HG03097 (cell line): ENCODE measurements around the gene VPS8.

Experiments
- ATAC-seq: cut with Tn5 transposase; IDR thresholded peaks from one replicate; pipeline ENCODE4 v1.9.1; 2021; ENCODE audit not compliant: unreplicated experiment, low FRiP score

VPS8 gene, protein sequence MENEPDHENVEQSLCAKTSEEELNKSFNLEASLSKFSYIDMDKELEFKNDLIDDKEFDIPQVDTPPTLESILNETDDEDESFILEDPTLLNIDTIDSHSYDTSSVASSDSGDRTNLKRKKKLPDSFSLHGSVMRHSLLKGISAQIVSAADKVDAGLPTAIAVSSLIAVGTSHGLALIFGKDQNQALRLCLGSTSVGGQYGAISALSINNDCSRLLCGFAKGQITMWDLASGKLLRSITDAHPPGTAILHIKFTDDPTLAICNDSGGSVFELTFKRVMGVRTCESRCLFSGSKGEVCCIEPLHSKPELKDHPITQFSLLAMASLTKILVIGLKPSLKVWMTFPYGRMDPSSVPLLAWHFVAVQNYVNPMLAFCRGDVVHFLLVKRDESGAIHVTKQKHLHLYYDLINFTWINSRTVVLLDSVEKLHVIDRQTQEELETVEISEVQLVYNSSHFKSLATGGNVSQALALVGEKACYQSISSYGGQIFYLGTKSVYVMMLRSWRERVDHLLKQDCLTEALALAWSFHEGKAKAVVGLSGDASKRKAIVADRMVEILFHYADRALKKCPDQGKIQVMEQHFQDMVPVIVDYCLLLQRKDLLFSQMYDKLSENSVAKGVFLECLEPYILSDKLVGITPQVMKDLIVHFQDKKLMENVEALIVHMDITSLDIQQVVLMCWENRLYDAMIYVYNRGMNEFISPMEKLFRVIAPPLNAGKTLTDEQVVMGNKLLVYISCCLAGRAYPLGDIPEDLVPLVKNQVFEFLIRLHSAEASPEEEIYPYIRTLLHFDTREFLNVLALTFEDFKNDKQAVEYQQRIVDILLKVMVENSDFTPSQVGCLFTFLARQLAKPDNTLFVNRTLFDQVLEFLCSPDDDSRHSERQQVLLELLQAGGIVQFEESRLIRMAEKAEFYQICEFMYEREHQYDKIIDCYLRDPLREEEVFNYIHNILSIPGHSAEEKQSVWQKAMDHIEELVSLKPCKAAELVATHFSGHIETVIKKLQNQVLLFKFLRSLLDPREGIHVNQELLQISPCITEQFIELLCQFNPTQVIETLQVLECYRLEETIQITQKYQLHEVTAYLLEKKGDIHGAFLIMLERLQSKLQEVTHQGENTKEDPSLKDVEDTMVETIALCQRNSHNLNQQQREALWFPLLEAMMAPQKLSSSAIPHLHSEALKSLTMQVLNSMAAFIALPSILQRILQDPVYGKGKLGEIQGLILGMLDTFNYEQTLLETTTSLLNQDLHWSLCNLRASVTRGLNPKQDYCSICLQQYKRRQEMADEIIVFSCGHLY (N-terminal part only)

DNA sequence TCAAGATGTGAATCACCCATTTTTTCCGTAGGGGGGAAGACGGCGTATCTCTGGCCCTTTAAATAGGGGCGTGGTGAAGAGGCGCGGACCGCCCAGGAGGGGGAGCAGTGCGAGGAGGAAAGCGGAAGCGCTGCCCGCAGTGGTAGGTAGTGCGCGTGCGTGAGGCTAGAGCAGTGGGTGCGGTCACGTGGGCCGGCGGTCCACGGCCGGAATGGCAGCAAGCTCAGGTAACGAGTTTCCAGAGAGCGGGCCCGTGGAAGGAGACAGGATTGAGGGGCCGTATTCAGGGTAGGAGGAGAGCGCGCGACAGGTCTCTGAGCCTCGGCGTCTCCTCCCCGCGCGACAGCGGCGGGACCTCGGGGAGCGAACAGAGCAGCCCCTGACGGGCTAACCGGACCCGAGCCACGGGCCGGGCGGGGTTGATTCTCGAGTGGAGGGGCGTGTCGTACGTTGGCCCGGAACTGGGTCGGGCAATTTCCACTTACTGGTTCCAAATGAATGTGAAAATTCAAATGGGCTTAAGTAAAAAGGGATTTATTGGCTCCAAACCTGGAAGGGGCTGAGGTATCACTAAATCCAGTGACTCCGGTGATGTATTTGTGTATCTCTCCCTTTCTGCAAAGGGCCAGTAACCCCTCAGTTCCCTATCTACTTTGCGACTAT lies at the start of gene VPS8:
Gene VPS8 (plus strand): TSS at position 168 of the 663 bp plus-strand sequence. CDS start 12,467 bp downstream, outside the sequence.
- peak; percentile 86 for ATAC-seq

DNA sequence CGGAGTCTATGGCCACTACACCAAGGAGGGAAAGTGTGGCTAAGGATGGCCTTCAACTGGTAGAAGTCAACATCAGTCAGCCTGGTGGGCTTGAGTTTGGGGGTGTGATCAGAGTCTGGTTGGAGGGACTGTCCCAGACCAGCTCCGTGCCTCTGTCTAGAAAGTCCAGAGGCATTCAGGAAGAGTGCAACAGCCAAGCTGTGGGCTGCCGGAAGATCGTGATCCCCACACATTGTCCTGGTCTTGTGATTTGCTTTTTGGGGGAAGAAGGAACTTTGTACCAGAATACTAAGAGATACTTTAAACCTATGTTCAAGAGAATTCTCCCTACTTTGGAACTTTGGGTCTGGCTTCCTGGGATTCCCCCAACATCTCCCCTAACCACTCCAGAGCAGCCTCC lies 47.8 kb upstream of the VPS8 start:
- no peak for ATAC-seq

DNA sequence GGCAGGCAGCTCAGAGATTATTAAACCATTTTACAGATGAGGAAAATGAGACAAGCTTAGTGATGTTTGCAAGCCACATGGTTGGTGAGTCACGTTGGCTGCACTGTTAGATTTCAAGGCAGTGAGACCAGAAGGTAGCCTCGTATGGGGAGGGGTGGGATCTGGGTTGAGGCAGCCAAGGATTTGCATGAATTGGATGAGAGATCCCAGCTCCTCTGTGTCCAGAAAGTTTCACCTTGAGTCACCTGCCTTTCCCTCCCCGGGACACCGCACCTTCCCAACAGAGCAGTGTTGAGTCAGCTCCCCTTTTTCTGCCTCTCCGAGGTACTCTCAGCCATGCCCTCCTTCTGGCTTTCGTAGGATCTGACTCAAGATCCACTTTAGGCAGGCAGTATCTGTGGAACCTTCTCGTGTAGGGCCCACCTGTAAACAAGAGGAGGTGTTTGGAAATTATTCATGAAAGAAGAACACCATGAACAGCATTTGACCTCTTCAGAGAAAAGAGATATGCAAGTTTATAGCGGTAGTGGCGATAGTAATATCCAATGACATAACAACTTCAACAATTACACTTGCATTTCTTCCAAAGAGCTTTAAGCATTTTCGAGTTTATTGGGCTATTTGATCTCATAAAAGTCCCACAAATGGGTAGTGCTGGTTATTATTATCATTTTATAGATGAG lies 46.8 kb upstream of the VPS8 start:
- ATAC-seq: no peak

DNA sequence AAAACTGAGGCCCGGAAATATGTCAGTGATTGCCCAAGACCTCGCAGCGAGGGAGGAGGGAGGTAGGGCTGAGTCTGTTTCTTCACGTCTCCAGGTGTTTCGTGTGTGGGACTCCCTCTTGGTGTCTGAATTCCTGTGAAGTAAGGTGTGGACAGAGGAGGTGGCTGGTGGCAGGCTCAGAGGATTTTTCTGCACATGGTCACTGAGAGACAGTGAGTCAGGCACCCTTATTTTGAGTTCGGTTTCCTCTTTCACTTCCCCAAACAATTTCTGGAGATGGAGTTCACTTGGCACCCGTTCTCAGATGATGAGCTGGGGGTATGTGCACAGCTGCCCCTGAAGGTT lies 46.3 kb upstream of the VPS8 start:
- peak; percentile 66 for ATAC-seq

DNA sequence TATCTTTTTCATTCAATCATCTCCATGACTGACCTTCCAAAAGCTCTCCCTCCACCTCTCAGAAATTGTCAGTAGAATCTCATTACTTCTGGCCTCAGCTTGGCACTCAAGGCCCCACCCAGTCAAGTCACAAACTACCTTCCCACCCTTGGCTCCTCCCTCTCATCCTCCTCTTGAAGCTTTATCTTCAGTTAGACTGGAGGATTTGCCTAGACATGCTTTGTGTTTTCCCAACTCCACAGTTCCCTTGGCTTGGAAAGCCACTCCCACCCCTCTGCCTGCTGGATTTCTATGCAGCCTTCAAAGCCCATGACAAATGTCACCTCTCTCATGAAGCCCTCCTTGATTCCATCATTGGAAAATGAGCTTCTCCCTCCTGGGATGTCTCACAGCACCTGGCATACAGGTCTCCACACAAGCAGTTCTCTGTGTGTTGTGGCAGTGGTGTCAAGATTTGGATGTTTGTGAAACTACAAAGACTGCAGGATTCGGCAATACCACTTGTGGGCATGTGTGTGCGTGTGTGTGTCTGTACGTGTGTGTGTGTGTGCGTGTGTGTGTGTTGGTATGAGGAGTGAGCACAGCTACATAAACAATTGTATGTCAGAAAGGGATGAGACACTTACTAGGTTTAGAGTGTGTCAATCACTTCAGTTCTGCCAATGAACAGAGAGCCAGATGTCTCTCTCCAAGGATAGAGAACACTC lies 45.3 kb upstream of the VPS8 start:
- no peak for ATAC-seq

DNA sequence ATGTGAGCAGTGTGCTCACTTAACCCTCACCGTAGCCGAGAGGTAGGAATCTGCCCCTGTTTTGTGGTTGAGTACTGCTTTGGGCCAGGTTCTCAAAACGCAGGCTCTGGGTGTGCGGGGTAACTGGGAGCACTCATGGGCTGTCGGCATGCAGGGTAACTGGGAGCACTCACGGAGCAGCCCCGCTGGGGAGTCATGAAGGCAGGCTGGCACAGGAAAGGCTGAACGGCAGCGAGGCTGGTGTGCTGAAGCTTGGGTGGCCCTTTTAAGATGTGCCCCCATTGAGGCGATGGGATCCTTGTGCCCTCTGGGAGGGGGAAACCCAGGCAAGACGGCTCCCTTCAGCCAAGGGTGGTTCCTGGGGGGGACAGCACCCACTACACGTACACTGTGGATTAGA lies 44.6 kb upstream of the VPS8 start:
- ATAC-seq: no peak

DNA sequence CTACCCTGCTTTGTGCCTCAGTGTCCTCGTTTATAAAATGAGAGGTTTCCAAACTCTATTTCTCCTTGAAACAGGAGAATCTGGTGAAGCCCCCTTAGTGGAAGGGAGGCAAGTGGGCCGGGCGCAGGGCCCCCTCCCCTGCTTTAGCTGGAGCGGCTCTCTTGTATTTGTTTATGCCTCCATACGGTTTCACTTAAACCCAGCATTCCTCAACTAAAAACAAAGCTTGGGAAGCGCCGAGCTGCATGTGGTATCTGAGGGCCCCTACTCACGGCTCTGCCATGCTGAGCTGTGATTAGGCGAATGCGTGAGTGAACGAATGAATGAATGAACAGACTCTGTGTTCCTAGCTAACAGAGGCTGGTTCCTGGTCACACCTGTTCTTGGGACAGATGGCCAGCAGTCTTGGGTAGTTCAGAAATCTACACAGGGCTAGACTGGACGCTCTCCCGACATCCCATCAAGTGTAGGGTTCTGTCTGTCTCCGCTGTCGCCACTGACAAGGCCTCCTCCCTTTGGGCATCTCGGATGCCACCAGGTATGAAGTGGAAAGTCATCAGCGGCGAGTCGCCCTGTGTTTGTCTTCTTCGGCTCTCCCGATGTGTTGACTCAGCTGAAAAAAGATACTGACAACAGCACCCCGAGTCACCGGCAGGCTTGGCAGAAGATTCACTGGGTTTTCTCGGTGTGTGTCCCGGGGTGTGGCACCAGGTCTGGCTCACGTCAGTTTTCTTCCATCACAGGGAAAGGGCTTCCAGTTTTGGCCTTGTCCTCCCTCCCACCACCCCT lies 42.4 kb upstream of the VPS8 start:
- no peak for ATAC-seq

DNA sequence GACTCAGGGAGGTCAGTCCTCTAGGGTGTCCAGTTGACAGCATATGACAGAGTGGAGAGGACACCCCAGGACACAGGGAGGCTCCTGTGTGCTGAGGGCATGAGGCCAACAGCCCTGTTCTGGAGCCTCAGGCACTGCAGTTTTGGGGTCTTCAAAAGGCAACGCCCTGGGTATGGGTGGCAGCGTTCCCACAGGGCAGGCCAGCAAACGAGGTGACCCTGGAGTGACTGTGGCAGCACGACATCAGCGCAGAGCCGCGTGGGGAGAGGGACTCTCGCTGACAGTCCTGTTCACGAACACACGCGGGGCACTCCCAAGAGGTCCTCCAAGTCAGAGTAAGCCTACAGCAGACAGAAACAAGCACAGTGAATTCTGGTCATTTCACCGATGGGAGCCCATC lies 41.4 kb upstream of the VPS8 start:
- no peak for ATAC-seq

DNA sequence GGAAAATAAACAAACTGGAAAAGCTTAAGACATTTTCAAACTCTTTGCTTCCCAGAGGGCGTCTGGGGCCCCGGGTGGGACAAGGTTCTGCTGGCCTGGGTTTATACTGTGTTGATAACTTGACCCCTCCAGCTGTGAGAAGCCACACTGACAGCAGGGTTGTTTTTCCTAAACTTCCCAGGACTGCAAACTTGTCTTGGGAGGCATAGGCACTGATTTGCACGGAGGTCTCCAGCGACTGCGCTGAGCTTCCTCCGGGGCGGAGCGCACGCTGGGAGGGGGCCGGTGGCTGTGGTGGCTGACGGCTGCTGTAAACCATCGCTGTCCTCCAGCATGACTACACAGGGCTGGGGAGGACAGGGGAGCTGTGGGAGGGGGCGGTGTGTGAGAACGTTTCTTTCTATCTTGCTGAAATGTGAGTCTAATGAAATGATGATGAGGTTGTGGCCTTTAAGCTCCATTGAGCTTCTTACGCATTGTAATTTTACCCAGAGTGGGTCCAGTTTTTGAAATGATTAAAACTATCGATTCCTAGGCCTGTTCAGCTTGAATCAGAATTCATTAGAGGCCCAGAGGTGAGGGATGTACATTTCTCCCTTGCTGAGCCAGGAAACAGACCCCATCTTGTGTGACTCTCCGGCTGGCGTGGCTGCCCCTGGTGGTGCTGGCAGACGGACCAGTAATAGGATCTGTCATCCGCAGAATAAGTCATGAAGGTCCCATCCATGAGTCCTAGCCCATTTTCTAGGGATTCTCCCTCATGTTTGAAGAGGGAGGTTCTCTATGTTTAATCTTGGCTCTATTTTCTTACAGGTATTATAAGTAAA lies 40.5 kb upstream of the VPS8 start:
- no peak for ATAC-seq

DNA sequence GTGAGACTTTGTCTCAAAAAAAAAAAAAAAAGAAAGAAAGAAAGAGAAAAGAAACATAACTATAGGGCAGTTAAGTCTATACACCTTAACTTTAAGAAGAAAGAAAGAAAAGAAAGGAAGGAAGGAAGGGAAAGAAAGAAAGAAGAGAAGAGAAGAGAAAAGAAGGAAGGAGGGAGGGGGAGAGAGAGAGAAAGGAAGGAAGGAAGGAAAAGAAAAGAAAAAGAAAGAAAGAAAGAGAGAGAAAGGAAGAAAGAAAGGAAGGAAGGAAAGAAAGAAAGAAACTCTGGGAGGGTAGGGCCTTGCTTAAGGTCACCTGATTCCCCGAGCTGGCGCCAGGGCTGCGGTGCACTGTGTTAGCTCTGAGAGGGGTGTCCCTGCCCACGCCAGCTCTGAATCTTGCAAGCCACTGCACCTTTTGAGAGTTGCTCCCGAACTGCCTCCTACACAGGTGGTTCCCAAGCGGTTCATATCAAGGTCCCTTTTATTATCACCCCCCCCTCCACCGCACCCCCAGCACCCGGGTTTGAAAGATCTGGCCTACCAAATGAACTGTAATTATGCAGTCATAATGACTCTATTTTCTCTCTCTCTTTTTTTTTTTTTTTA lies 39.2 kb upstream of the VPS8 start:
- no peak for ATAC-seq

DNA sequence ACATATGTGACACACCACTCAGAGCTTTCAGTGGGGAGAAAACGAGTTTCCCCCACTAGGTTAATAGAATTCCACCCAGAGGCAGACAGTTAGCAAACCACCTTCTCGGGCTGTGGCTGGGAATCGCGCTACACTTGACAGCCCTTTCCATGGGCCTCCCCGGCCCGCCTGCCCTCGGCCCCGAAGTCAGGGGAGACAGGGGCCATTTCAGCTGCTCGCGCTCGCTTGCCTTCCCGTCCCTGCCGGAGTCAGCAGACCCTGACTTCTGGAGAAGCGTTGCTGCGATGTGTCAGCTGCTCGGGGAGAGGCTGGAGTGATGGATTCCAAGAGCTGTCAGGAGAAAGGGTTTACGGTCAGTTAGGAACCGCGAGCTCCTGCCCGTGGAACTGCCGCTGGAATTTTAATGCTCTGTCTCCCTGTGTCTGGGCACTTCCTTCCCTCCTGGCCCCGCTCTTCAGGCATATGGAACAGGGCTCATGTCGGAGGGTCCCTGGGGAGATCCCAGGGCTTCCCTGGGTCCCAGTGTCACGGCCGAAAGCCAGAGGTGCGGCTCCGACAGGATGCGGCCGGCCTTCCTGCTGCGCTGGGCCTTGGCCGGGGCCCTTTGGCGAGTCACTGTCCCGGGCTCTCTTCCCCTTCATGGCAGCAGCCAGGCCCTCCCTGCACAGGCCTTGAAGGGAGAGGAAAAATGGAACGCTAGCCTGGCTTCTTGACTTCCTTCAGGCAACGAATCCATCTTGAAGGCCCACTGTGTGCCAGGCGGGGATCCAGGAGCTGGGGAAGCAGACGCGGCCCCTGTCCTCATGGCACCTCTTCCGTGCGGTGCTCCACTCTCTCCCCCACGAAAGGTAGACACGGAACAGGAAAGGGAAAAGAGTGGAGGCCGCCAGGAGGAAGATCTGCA lies 38.4 kb upstream of the VPS8 start:
- ATAC-seq: no peak

DNA sequence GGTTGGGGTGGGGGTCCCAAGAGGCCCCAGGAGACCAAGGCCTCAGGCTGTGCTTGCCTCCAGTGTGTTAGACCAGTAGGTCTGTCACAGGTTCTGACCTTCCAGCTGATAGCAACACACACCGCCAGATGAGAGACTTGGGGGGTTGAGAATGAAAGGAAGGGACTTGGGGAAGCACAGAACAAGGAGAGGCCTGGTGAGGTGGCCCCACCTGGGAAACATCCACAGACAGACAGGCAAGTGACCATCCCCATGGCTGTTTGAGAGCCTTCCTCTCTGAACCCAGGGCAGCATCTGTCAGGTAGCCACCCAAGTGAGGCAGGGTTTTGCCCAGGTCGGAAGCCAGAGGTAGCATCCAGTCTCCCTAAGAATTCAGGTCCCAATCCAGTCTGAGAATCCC lies 35.0 kb upstream of the VPS8 start:
- no peak for ATAC-seq

DNA sequence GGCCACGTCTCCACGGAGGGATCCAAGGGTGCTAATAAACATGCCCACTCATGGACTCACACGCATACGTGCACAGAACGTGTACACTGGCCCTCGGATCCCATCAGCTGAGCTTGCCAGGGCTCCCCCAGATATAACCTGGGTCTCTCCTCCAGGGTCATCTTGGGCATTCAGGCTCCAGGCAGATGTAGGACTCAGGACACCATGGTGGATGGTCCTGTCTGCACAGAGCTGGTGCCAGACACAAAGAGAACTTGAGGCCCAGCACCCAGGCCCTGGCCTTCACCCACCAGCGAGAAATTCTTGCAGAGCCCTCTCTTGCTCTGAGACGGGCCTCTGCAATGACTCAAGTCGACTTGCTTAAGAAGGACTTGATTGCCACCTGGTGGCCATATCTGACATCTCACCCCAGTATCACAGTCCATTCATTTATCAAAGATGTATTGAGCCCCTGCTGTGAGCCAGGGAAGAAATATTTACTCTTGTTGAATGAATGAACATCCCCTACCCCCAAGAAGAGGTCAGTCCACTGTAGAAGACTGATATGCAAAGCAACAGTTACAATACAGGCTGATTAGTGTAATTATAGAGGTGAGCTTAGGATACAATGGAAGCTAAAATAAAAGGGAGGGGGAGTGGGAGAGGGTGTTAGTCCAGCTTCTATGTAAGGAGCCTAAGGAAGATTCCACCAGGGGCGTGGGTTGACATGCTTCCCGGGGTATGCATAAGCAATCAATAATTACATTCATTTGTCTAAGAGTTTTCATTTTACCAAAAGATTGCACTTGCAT lies 34.2 kb upstream of the VPS8 start:
- peak; percentile 70 for ATAC-seq

DNA sequence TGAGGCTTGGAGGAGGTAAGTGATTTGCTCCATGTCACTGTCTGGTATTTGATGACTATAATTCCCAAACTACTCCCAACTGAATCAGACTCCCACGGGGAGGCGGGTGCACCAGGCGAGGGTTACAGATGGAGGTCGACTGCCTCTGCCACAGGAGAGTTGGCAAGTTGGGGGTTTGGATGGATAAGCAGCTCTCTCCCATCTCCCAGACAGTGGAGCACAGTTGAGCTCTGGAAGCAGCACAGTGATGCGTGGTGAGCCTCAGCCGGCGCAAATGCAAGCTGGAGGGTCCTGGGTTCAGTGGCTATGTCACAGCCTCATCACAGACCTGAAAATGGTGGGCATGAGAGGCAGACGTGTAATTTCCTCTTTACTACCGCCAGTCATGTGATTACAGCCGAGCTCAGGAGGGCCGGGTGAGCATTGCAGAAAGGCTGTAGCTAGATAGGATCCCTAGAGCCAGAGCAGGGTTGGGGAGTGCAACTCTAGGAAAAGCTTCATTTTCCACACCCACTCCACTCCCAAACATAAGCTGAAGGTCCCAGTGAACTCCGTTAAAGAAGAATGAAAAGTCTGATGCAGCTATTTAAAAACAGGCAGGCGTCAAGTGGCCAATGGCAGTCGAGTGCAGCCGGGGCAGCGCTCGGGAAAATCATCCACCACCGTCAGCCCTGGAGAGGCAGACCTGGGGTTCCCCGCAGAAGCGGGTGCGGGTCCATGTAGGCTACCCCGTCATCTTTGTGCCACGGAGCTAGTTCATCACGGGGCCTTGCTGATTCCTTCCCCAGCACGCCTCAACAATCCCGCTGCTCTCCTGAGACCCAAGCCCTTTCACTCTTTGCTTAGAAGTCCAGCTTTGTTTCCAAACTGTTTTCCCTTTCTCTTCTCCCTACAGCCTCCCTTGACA lies 33.3 kb upstream of the VPS8 start:
- no peak for ATAC-seq
